PC-3 (cell line): Measurements from ENCODE around the gene CCDC82.

Experiments
- CTCF ChIP-seq: fragments of 300-600 bp; sonication (generic); conservative IDR thresholded peaks from 2 replicates; pipeline ENCODE4 v1.5.1; 2017; ENCODE audit warnings: antibody characterized with exemption, low read depth, mild to moderate bottlenecking, low read length
- EZH2 ChIP-seq: fragments of 300-600 bp; sonication (generic); IDR thresholded peaks from one replicate; pipeline ENCODE4 v1.6.1; 2017; ENCODE audit warnings: antibody characterized with exemption, mild to moderate bottlenecking, low read length; ENCODE audit not compliant: unreplicated experiment

- TF ChIP-seq CTCF (no peak), EZH2 (no peak)
Measured at GRCh38 chr11:96303064-96303463, 86.6 kb downstream of the CCDC82 start.
